Body of pancreas (tissue), 4 donors: ENCODE results near the gene CHCHD3. TPM values are rescaled to one million over a fixed set of nuclear protein-coding genes. Genes with fewer than 3 reads are reported as not detected.

Experiments
- ATAC-seq: fragments of 150-250 bp; one replicate; pipeline ENCODE4 v1.9.1; 2016
- DNase-seq, 4 donors: peaks; one replicate each; pipeline ENCODE4 v3.0.0-alpha.2; 2019
- H3K27ac ChIP-seq, 4 donors: fragments of 200-600 bp; sonication (generic); 1 replicate in 3 of 4; 2 replicates in 1 of 4; pipeline versions ENCODE4 v1.5.1 to v1.6.1; 2016 to 2019; ENCODE audit warnings: mild to moderate bottlenecking in 1 of 4, mixed read lengths in 1 of 4, moderate library complexity in 1 of 4
- H3K27me3 ChIP-seq, 2 donors: fragments of 200-600 bp; sonication (generic); one replicate each; pipeline ENCODE4 v1.6.0; 2016; ENCODE audit warnings: mild to moderate bottlenecking in 1 of 2
- H3K36me3 ChIP-seq, 2 donors: fragments of 200-600 bp; sonication (generic); replicated peaks in 1 of 2; 2 replicates each; pipeline ENCODE4 v1.5.1; 2016; ENCODE audit warnings: low read depth in 2 of 2; ENCODE audit not compliant: insufficient read depth in 1 of 2
- H3K4me1 ChIP-seq: fragments of 200-600 bp; sonication (generic); one replicate; pipeline ENCODE4 v1.6.0; 2016
- H3K4me3 ChIP-seq, 2 donors: fragments of 200-600 bp; sonication (generic); 1 replicate in 1 of 2; 2 replicates in 1 of 2; pipeline ENCODE4 v1.5.1; 2016 to 2019
- H3K9me3 ChIP-seq, 3 donors: fragments of 200-600 bp; sonication (generic); 1 replicate in 2 of 3; 2 replicates in 1 of 3; pipeline ENCODE4 v1.5.1; 2016
- CTCF ChIP-seq, 7 experiments: fragments of 450-650 bp in 4 of 7; fragments of 200-600 bp in 3 of 7; sonication (generic) in 3 of 7; IDR thresholded peaks; one replicate each; pipeline ENCODE4 v1.5.1; 2016 to 2019; ENCODE audit warnings: antibody characterized with exemption in 7 of 7
- POLR2A ChIP-seq, 3 donors: fragments of 450-650 bp; IDR thresholded peaks; one replicate each; pipeline ENCODE4 v1.6.1; 2016; ENCODE audit warnings: antibody characterized with exemption in 3 of 3, mild to moderate bottlenecking in 2 of 3
- WGBS, 2 donors: methylation state at CpG; one replicate each; pipeline ENCODE4 v1.1.5; 2017; 5-methylcytosine and 5-hydroxymethylcytosine counted together
- intact Hi-C: fragments of 100-400 bp; cut with DNase I; formaldehyde crosslinking; loops from one replicate; pipeline ENCODE4 v1.15.1; 2023
- total RNA-seq, 2 donors: library from RNA; depleted of rRNA; stranded (reverse); fragments of >200 nt; gene quantifications; one replicate each; pipeline ENCODE4 v1.1.0, GENCODE V29; 2016

The CHCHD3 gene
- total RNA-seq, 2 donors from 2014 or later: 24.4 to 32.6 TPM

- intact Hi-C loops: no loop called here
- no peak for ATAC-seq
Measured at GRCh38 chr7:133021196-133021595, 60.7 kb downstream of the CHCHD3 start.

GRCh38 chr7:133020496-133020895, 61.4 kb downstream of the CHCHD3 start:
- no peaks in the 10 kb centered on the region for H3K4me1 ChIP-seq
- H3K27me3 ChIP-seq: no peaks in the 10 kb centered on the region
- no peak overlapping the region for H3K4me3 ChIP-seq
- no peak for ATAC-seq
- no peak for DNase-seq
- intact Hi-C loops: no loop called here
- no peak overlapping the region for H3K27ac ChIP-seq
- H3K9me3 ChIP-seq: no peaks in the 10 kb centered on the region
- no peak for TF ChIP-seq CTCF (IDR thresholded peaks at IDR 0.05)
- no peak for TF ChIP-seq POLR2A (IDR thresholded peaks at IDR 0.05)
- WGBS, 2 donors: 89 to 92% methylated on average over 6 of the region's 6 CpGs
- H3K36me3 ChIP-seq: no peaks in the 10 kb centered on the region

More at GRCh38 chr7:133021196-133021595, 60.7 kb downstream of the CHCHD3 start:
- TF ChIP-seq POLR2A (IDR thresholded peaks at IDR 0.05) (no peak), CTCF (IDR thresholded peaks at IDR 0.05) (no peak)
- WGBS, 2 donors: 62 to 81% methylated on average over 3 of the region's 3 CpGs
- Histone ChIP-seq H3K27ac (no peak overlapping the region), H3K9me3 (no peaks in the 10 kb centered on the region), H3K4me3 (no peak overlapping the region), H3K27me3 (no peaks in the 10 kb centered on the region), H3K36me3 (no peaks in the 10 kb centered on the region), H3K4me1 (no peaks in the 10 kb centered on the region)
- no peak for DNase-seq

GRCh38 chr7:133019590-133019989, 62.3 kb downstream of the CHCHD3 start:
- intact Hi-C loops: no loop called here
- Histone ChIP-seq H3K4me3 (no peak overlapping the region), H3K27me3 (no peaks in the 10 kb centered on the region), H3K36me3 (no peaks in the 10 kb centered on the region), H3K4me1 (no peaks in the 10 kb centered on the region), H3K9me3 (no peaks in the 10 kb centered on the region), H3K27ac (no peak overlapping the region)
- DNase-seq (no peak), ATAC-seq (no peak)
- WGBS, 2 donors: 99 to 100% methylated on average over 2 of the region's 2 CpGs
- TF ChIP-seq CTCF (IDR thresholded peaks at IDR 0.05) (no peak), POLR2A (IDR thresholded peaks at IDR 0.05) (no peak)

- Histone ChIP-seq H3K4me1 (no peaks in the 10 kb centered on the region), H3K27ac (no peak overlapping the region), H3K27me3 (no peaks in the 10 kb centered on the region), H3K36me3 (no peaks in the 10 kb centered on the region), H3K4me3 (no peak overlapping the region), H3K9me3 (no peaks in the 10 kb centered on the region)
- TF ChIP-seq CTCF (IDR thresholded peaks at IDR 0.05) (no peak), POLR2A (IDR thresholded peaks at IDR 0.05) (no peak)
- WGBS, 2 donors: 49 to 68% methylated on average over 4 of the region's 4 CpGs
- ATAC-seq (no peak), DNase-seq (no peak)
- intact Hi-C loops: no loop called here
Measured at GRCh38 chr7:133016604-133017003, 65.3 kb downstream of the CHCHD3 start.

GRCh38 chr7:133015888-133016287, 66.0 kb downstream of the CHCHD3 start:
- ATAC-seq (no peak), DNase-seq (no peak)
- Histone ChIP-seq H3K4me1 (no peaks in the 10 kb centered on the region), H3K27me3 (no peaks in the 10 kb centered on the region), H3K9me3 (no peaks in the 10 kb centered on the region), H3K27ac (no peak overlapping the region), H3K36me3 (no peaks in the 10 kb centered on the region), H3K4me3 (no peak overlapping the region)
- TF ChIP-seq CTCF (IDR thresholded peaks at IDR 0.05): no peak
- no peak for TF ChIP-seq POLR2A (IDR thresholded peaks at IDR 0.05)
- intact Hi-C loops: no loop called here
